NK-92 treated with Interleukin-12 subunit alpha and Interleukin-12 subunit beta, amount 100 ng/mL, for 24 hours (cell line): ENCODE results near the gene USP46.

Experiments
- DNase-seq: peaks from one replicate; lab custom pipeline; 2025; lab: John Stamatoyannopoulos, UW

Gene USP46

GRCh38 chr4:52659001-52659721 lies at the start of gene USP46:
TSS of gene USP46 (minus strand) at chr4:52659301. CDS start at chr4:52659150, 151 bp downstream.
- no peak for DNase-seq

GRCh38 chr4:52704661-52705060 lies 45.6 kb upstream of the USP46 start:
- no peak for DNase-seq

DNA sequence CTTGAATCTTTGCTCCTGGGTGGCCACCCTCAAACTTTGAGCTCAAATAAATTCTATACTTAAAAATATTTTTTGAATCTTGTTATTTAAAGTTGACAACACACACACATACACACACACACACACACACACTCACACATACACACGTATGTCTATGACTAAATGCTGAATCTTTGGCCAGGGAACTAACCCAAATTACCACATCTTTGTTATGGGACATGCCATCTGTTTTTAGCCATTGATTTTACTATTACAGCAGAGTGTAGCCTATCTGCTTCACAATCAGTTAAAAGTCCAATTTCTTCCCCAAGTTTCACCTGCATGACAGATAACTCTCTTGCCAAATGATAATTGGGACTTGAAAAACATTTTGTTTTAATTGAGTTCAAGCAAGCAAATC lies 45.0 kb upstream of the USP46 start:
- no peak for DNase-seq

DNA sequence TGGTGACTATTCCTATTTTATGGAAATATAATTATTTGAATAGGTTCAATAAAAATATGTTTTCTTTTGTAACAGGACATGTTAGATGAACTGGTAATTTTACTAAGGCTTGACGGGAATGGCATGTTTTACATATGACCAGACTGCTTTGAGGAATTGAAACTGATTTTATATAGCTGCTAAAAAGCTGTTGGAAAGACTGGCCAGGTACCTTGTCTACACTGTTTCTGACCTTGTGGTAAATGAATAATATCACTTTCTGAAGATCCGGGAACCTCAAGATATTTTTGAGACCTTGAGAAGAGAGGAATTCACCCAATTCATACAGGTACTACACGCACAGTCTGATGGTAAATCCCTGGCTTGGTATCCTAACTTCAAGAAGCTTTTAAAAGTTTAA lies 42.1 kb upstream of the USP46 start:
- no peak for DNase-seq

DNA sequence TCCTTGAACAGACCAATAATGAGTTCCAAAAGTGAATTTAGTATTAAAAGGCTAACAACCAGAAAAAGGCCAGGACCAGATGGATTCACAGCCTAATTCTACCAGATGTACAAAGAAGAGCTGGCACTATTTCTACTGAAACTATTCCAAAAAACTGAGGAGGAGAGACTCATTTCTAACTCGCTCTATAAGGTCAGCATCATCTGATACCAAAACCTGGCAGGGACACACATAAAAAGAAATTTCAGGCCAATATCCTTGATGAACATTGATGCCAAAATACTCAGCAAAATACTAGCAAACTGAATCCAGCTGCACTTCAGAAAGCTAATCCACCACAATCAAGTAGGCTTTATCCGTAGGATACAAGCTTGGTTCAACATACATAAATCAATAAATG lies 35.8 kb upstream of the USP46 start:
- DNase-seq = no peak

- no peak for DNase-seq
Observed at GRCh38 chr4:52693492-52693891, 34.4 kb upstream of the USP46 start.

DNA sequence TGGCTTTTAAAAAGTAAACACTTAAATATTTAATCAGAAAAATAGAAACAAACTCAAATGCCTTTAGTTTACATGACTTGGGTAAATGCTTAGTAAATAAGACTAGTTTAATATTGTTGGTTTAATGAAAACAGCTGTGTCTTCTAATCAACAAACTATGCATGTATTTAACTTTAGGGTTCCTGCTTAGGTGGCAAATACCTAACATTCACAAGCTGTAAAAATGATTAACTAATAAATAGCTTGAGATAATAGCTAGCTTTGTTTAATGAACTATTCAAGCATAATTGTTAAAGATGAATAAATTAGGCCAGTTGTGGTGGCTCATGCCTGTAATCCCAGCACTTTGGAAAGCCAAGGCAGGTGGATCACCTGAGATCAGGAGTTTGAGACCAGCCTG lies 30.0 kb upstream of the USP46 start:
- no peak for DNase-seq

- DNase-seq = no peak
Observed at GRCh38 chr4:52687696-52688095, 28.6 kb upstream of the USP46 start.

DNA sequence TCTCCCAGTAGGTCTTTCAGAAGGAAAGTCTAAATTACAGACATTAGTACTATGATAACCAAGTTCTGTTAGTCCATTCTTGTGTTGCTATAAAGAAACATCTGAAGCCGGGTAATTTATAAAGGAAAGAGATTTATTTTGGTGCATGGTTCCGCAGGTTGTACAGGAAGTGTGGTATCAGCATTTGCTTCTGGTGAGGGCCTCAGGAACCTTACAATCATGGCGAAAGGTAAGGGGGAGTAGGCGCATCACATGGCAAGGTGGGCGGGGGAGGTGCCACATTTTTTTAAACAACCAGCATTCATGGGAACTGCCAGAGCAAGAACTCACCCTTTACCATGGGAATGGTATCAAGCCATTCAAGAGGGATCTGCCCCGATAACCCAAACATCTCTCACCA lies 26.2 kb upstream of the USP46 start:
- DNase-seq = no peak

- no peak for DNase-seq
Observed at GRCh38 chr4:52684896-52685295, 25.8 kb upstream of the USP46 start.

DNA sequence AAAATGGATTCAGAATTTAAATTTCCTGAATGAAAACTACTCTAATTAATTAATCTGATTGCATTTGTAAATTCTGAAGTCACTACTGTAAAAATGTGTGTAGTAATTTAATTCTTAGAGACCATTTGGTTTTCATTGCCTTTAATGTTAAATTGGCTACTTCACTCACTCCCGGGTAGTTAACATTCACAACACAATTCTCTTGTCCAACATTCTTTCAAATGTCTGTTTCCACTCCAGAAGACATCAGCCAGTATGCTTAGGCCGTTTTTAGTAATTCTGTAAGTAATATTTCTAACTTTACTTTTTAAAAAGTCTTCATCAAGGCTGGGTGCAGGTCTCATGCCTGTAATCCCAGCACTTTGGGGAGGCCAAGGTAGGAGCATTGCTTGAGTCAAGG lies 21.3 kb upstream of the USP46 start:
- no peak for DNase-seq

- DNase-seq = no peak
Observed at GRCh38 chr4:52676536-52676935, 17.4 kb upstream of the USP46 start.

DNA sequence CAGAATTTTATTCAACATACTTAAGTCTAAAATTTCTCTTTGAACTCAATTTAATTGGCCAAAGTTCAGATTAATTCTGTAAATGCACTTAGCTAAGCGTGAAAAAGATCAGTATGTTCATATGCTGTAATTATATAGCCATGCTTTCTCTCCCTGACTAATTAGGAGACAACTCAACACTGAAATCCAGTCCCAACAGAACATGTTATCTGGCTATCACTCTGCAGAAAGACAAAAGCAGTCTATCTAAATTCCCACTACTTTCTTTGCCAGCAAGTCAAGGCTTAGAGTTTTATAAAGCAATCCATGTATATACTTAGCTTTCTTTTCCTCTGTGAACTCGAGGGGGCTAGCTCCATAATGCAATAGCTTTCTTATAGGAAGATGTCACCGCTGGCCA lies 16.0 kb upstream of the USP46 start:
- DNase-seq = no peak

DNA sequence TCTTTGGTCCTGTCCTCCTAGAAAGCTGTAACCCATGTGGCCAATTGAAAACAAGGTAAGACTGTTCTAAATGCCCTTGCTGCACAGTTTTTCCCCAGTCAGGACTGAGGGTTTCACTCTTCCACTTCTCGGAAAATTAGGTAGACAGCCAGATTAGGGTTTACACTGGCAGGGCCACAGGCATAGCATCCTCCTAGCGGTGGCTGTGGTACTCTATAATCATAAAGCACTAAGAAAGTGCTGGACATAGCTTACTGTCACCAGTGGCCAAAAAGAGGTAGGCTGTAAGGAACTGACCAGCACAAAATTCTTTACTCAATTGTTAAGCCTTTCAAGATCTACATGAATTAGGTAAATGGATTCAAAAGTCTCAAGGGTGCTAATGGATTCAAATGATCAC lies 11.6 kb upstream of the USP46 start:
- DNase-seq = no peak

GRCh38 chr4:52670121-52670520 lies 11.0 kb upstream of the USP46 start:
- DNase-seq = no peak

GRCh38 chr4:52665592-52665991 lies 6.5 kb upstream of the USP46 start:
- DNase-seq = no peak

DNA sequence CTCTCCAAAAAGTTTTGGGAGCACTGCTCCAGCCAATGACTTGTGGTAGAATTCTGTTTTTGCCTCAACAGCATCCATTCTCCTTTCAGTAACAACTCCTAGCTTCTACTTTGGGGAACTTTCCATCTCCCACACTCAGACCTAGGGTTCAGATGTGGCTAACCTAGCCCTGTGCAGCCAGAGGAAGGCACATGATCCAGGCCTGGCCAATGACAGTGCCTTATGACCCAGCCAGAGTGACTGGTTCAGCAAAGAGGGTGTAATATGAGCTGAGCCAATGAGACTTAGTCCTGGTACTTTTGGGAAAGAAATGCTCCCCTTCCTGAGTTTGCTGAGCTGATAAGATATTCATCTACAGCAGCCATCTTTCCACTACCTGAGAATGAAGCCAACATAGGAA lies 5.4 kb upstream of the USP46 start:
- DNase-seq = no peak

GRCh38 chr4:52661966-52662690 lies 3.0 kb upstream of the USP46 start:
- no peak for DNase-seq

GRCh38 chr4:52660643-52661042 lies 1.5 kb upstream of the USP46 start:
- DNase-seq = no peak

DNA sequence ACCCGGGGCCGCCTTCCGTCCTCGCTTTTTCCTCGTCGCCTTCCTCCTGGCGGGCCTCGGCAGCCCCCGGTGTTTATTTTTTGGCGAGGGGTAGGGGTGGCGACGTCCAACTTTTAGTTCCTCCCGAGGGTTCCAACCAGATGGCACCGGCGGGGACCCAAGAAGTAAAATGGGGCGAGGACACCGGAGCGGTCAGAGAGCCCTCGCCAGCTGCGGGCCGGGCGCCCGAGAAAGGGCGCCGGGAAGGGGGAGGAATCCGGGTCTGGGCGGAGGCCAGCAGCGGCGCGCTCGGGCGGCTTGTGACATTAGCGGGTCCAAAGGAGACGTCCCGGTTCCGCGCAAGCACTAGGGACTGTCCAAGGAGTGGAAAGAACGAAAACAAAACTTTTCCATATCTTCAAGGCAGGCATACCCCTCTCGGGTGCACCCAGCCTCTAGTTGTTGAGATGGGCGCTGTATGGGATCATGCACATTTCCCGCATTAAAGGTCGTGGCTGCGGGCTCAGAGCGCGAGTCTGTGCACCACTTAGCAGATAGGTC lies 691 bp upstream of the USP46 start:
- no peak for DNase-seq

DNA sequence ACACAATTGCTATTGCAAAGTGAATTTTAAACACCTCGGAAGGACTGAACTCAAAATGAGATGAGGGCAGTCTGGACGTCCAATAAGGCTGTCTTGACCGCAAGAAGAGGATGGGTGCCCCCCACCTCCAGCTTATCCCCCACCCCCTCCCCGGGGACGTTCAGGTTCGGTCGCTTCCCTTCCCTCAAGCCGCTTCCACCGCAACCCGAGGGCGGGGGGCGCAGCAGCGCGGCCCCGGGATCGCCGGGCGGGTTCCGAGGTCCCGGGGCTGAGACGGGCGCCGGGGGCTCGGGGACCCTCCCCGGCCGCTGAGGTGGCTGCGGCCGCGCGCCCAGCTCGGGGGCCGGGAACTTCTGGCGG lies 480 bp downstream of the USP46 start:
- DNase-seq = no peak

- DNase-seq = no peak
Observed at GRCh38 chr4:52657618-52658501, 1.2 kb downstream of the USP46 start.

DNA sequence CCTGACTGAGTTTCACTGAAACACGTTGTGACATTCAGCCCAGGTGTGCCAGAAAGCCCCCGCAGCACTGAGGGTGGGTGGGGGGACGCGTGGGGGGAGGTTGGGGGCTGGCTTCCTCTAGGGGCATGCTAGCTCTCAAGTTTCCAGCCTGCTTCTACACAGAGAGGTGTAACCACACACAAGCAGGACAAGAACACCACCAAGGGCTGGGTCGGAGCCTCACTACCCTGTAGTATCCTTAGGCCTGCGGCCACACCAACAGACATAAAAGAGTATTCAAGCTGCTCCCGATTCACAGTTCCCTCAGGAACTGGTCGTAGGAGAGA lies 1.8 kb downstream of the USP46 start:
- DNase-seq = no peak
